SK-N-SH (cell line): ENCODE measurements around the gene ABHD6. TPM values are rescaled to one million over a fixed set of nuclear protein-coding genes. Genes with fewer than 3 reads are reported as not detected.

Experiments
- CTCF ChIA-PET: fragments of 300-600, 350-600 bp; formaldehyde crosslinking; extraction: SDS; loops from one replicate; lab custom pipeline; 2021; lab: Yijun Ruan, JAX
- POLR2A ChIA-PET: fragments of 350-600 bp; sonication (Branson Sonifier 250); formaldehyde crosslinking; extraction: SDS; loops from one replicate; lab custom pipeline; 2020; ENCODE audit warnings: antibody characterized with exemption, inconsistent platforms; lab: Yijun Ruan, JAX
- DNase-seq: peaks from one replicate; pipeline ENCODE4 v3.0.0; 2012
- H2AFZ ChIP-seq: fragments of 200-600 bp; sonication (generic); 2 replicates; pipeline ENCODE4 v1.8.1; 2016; ENCODE audit warnings: antibody characterized with exemption, mild to moderate bottlenecking, low read depth
- H3F3A ChIP-seq: fragments of 200-600 bp; sonication (generic); replicated peaks from 2 replicates; pipeline ENCODE3; 2016; ENCODE audit warnings: antibody characterized with exemption, mild to moderate bottlenecking; ENCODE audit not compliant: insufficient read depth
- H3K27ac ChIP-seq, 2 experiments: fragments of 200-500 bp in 1 of 2; fragments of 200-600 bp in 1 of 2; sonication (Bioruptor generic) in 1 of 2; sonication (generic), shearing (Covaris generic) in 1 of 2; 2 replicates each; pipeline versions ENCODE4 v1.5.1 to v1.6.1; 2014 to 2016; ENCODE audit warnings: low read depth in 2 of 2, inconsistent platforms in 1 of 2, low read length in 1 of 2, mild to moderate bottlenecking in 1 of 2, mixed read lengths in 1 of 2
- H3K27me3 ChIP-seq: fragments of 200-600 bp; sonication (generic), shearing (Covaris generic); 2 replicates; pipeline ENCODE4 v1.6.1; 2016; ENCODE audit warnings: mixed run types; ENCODE audit not compliant: insufficient read depth
- H3K36me3 ChIP-seq, 2 experiments: fragments of 200-500 bp in 1 of 2; fragments of 200-600 bp in 1 of 2; sonication (Bioruptor generic) in 1 of 2; sonication (generic) in 1 of 2; replicated peaks in 1 of 2; 2 replicates each; pipeline versions ENCODE3 to v1.5.1; 2014 to 2016; ENCODE audit warnings: low read length in 1 of 2, mild to moderate bottlenecking in 1 of 2; ENCODE audit not compliant: insufficient read depth in 2 of 2, control insufficient read depth in 1 of 2
- H3K4me1 ChIP-seq, 2 experiments: fragments of 200-500 bp in 1 of 2; fragments of 200-600 bp in 1 of 2; sonication (Bioruptor generic) in 1 of 2; sonication (generic), shearing (Covaris generic) in 1 of 2; 2 replicates each; pipeline versions ENCODE4 v1.5.1 to v1.6.1; 2014 to 2016; ENCODE audit warnings: low read depth in 1 of 2, low read length in 1 of 2, mixed run types in 1 of 2; ENCODE audit not compliant: insufficient read depth in 2 of 2, control insufficient read depth in 1 of 2
- H3K4me2 ChIP-seq: fragments of 200-600 bp; sonication (generic), shearing (Covaris generic); 2 replicates; pipeline ENCODE4 v1.6.1; 2017; ENCODE audit warnings: mixed run types
- H3K4me3 ChIP-seq, 2 experiments: fragments of 200-500 bp in 1 of 2; fragments of 200-600 bp in 1 of 2; sonication (Bioruptor generic) in 1 of 2; sonication (generic), shearing (Covaris generic) in 1 of 2; 2 replicates each; pipeline versions ENCODE4 v1.5.1 to v1.8.1; 2014 to 2016; ENCODE audit warnings: low read depth in 2 of 2, inconsistent platforms in 1 of 2, low read length in 1 of 2, mild to moderate bottlenecking in 1 of 2, mixed read lengths in 1 of 2, moderate library complexity in 1 of 2
- H3K79me2 ChIP-seq: fragments of 200-600 bp; sonication (generic); 2 replicates; pipeline ENCODE4 v1.8.1; 2017; ENCODE audit warnings: mild to moderate bottlenecking; ENCODE audit not compliant: insufficient read depth
- H3K9ac ChIP-seq: fragments of 200-600 bp; sonication (generic); 2 replicates; pipeline ENCODE4 v1.6.1; 2017; ENCODE audit warnings: mixed run types
- H3K9me2 ChIP-seq: fragments of 200-600 bp; sonication (generic); 2 replicates; pipeline ENCODE4 v1.6.1; 2017; ENCODE audit warnings: mixed run types
- H3K9me3 ChIP-seq: fragments of 200-600 bp; sonication (generic); 2 replicates; pipeline ENCODE4 v1.6.1; 2017; ENCODE audit warnings: mixed run types, mild to moderate bottlenecking, moderate library complexity
- H4K20me1 ChIP-seq: fragments of 200-600 bp; sonication (generic); 2 replicates; pipeline ENCODE4 v1.6.1; 2017; ENCODE audit warnings: mild to moderate bottlenecking, mixed run types; ENCODE audit not compliant: insufficient read depth
- CHD2 ChIP-seq: fragments of 150-350 bp; IDR thresholded peaks from 2 replicates; pipeline ENCODE4 v1.6.1; 2018; ENCODE audit warnings: low read length; ENCODE audit not compliant: partially characterized antibody
- ELF1 ChIP-seq: IDR thresholded peaks from 2 replicates; pipeline ENCODE4 v1.4.0; 2012
- EP300 ChIP-seq, 2 experiments: IDR thresholded peaks; 2 replicates each; pipeline versions ENCODE4 v1.4.0 to v1.6.1; 2012; ENCODE audit warnings: borderline replicate concordance in 1 of 2, low read depth in 1 of 2, low read length in 1 of 2
- FOSL2 ChIP-seq: IDR thresholded peaks from 2 replicates; pipeline ENCODE4 v1.4.0; 2012; ENCODE audit warnings: low read depth, mild to moderate bottlenecking, moderate library complexity, borderline replicate concordance
- GABPA ChIP-seq: IDR thresholded peaks from 2 replicates; pipeline ENCODE4 v1.4.0; 2012; ENCODE audit warnings: low read depth, mild to moderate bottlenecking
- MXI1 ChIP-seq: IDR thresholded peaks from 2 replicates; pipeline ENCODE4 v1.6.1; 2012; ENCODE audit warnings: mild to moderate bottlenecking, low read depth, low read length, improper control_type of control experiment
- NFIC ChIP-seq: IDR thresholded peaks from 2 replicates; pipeline ENCODE4 v1.4.0; 2012; ENCODE audit warnings: borderline replicate concordance
- NRF1 ChIP-seq: IDR thresholded peaks from 2 replicates; pipeline ENCODE4 v1.6.1; 2012; ENCODE audit warnings: low read depth, mild to moderate bottlenecking, low read length
- POLR2AphosphoS5 ChIP-seq: IDR thresholded peaks from 2 replicates; pipeline ENCODE4 v1.6.1; 2012; ENCODE audit warnings: low read depth, low read length
- RAD21 ChIP-seq: IDR thresholded peaks from 2 replicates; pipeline ENCODE4 v1.6.1; 2012; ENCODE audit warnings: mild to moderate bottlenecking, low read length
- RCOR1 ChIP-seq: fragments of 150-350 bp; IDR thresholded peaks from 2 replicates; pipeline ENCODE4 v1.6.1; 2017; ENCODE audit warnings: antibody characterized with exemption, low read length
- SIN3A ChIP-seq: IDR thresholded peaks from 2 replicates; pipeline ENCODE4 v1.6.1; 2012; ENCODE audit warnings: low read depth, mild to moderate bottlenecking, low read length, moderate library complexity, borderline replicate concordance
- SMC3 ChIP-seq: IDR thresholded peaks from 2 replicates; pipeline ENCODE4 v1.6.1; 2012; ENCODE audit warnings: low read depth, low read length, improper control_type of control experiment
- TAF1 ChIP-seq: IDR thresholded peaks from 2 replicates; pipeline ENCODE4 v1.6.1; 2012; ENCODE audit warnings: low read depth, mild to moderate bottlenecking, low read length, moderate library complexity, borderline replicate concordance
- TEAD4 ChIP-seq: IDR thresholded peaks from 2 replicates; pipeline ENCODE4 v1.4.0; 2012; ENCODE audit warnings: mild to moderate bottlenecking, borderline replicate concordance; ENCODE audit not compliant: insufficient read depth
- WGBS: methylation state at CpG from one replicate; pipeline ENCODE4 v1.1.6; 2017; ENCODE audit warnings: low lambda C conversion rate; 5-methylcytosine and 5-hydroxymethylcytosine counted together
- polyA plus RNA-seq, 3 experiments: library from polyadenylated mRNA; depleted of rRNA; stranded (reverse); fragments of >200 nt; gene quantifications; 2 replicates each; pipeline ENCODE4 v1.2.3, GENCODE V29; 2012
- TF ChIP-seq, protein P1 (sequence below): IDR thresholded peaks from 2 replicates; pipeline ENCODE4 v1.4.0; 2012; ENCODE audit warnings: low read depth, borderline replicate concordance
- TF ChIP-seq, protein P2 (sequence below): IDR thresholded peaks from 2 replicates; pipeline ENCODE4; 2012
- TF ChIP-seq, protein P3 (sequence below): fragments of 200-600 bp; sonication (generic); IDR thresholded peaks from 2 replicates; pipeline ENCODE4 v1.6.1; 2017; ENCODE audit warnings: antibody characterized with exemption, mild to moderate bottlenecking, moderate library complexity
- TF ChIP-seq, protein P4 (sequence below): fragments of 150-350 bp; IDR thresholded peaks from 2 replicates; pipeline ENCODE4 v1.6.1; 2016; ENCODE audit warnings: mild to moderate bottlenecking, low read depth, low read length
- TF ChIP-seq, protein P5 (sequence below): fragments of 150-350 bp; IDR thresholded peaks from 2 replicates; pipeline ENCODE4 v1.6.1; 2017; ENCODE audit warnings: antibody characterized with exemption, low read length, low read depth, borderline replicate concordance

ABHD6 gene
- polyA plus RNA-seq, 1 of the 3 experiments (the other 2 are of a cell fraction): 10.7 TPM

DNA sequence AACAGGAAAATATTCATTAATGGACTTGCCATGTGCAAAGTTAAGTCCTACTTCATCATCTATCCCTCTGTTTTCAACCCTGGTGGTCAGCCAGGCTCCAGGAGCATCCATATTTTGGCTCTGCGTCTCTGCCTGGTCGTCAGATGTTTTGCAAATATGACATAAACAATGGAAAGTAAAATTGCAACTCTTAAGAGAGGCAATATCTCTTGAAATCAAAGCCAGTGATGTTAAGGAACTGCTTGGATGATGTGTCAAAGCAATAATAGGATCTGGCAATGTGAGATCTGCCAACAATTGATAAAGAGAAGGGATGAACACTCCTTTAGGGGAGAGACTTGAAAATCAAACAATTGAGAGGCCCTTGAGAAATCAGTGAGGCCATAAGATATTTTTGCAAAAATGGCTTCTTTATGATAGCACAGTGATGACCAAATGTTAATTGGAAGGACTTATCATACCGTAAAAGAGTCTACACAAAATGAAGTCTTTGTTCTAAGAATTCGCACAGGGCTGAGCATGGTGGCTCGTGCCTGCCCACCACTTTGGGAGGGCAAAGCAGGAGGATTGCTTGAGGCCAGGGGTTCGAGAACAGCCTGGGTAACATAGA, 6.5 kb downstream of the ABHD6 start:
- peaks cover 11% of the 10 kb centered on the region; the same call in 1 of the 2 replicates for H3K79me2 ChIP-seq
- H4K20me1 ChIP-seq: 0 out of 2 replicates have a peak, but pooled peaks cover 6% of the 10 kb centered on the region
- H3K4me2 ChIP-seq: no peak overlapping the region
- no peaks in the 10 kb centered on the region for H3K4me1 ChIP-seq
- POLR2A ChIA-PET: no interaction called here
- no peak overlapping the region for H3K27ac ChIP-seq
- H3K9ac ChIP-seq: no peak overlapping the region
- H3K9me2 ChIP-seq: no peaks in the 10 kb centered on the region
- no peaks in the 10 kb centered on the region for H3K36me3 ChIP-seq
- H2AFZ ChIP-seq: no peak overlapping the region
- no peaks in the 10 kb centered on the region for H3F3A ChIP-seq
- TF ChIP-seq RCOR1 (no peak), EP300 (IDR thresholded peaks at IDR 0.05; ENCODE audit: borderline replicate concordance in 1 of 2, low read depth in 1 of 2, low read length in 1 of 2) (no peak), TEAD4 (no peak), NRF1 (no peak), NFIC (no peak), MXI1 (no peak), RAD21 (no peak)
- TF ChIP-seq, protein P1, sequence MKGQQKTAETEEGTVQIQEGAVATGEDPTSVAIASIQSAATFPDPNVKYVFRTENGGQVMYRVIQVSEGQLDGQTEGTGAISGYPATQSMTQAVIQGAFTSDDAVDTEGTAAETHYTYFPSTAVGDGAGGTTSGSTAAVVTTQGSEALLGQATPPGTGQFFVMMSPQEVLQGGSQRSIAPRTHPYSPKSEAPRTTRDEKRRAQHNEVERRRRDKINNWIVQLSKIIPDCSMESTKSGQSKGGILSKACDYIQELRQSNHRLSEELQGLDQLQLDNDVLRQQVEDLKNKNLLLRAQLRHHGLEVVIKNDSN: no peak
- TF ChIP-seq, protein P2, sequence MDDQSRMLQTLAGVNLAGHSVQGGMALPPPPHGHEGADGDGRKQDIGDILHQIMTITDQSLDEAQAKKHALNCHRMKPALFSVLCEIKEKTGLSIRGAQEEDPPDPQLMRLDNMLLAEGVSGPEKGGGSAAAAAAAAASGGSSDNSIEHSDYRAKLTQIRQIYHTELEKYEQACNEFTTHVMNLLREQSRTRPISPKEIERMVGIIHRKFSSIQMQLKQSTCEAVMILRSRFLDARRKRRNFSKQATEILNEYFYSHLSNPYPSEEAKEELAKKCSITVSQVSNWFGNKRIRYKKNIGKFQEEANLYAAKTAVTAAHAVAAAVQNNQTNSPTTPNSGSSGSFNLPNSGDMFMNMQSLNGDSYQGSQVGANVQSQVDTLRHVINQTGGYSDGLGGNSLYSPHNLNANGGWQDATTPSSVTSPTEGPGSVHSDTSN: no peak
- TF ChIP-seq, protein P3, sequence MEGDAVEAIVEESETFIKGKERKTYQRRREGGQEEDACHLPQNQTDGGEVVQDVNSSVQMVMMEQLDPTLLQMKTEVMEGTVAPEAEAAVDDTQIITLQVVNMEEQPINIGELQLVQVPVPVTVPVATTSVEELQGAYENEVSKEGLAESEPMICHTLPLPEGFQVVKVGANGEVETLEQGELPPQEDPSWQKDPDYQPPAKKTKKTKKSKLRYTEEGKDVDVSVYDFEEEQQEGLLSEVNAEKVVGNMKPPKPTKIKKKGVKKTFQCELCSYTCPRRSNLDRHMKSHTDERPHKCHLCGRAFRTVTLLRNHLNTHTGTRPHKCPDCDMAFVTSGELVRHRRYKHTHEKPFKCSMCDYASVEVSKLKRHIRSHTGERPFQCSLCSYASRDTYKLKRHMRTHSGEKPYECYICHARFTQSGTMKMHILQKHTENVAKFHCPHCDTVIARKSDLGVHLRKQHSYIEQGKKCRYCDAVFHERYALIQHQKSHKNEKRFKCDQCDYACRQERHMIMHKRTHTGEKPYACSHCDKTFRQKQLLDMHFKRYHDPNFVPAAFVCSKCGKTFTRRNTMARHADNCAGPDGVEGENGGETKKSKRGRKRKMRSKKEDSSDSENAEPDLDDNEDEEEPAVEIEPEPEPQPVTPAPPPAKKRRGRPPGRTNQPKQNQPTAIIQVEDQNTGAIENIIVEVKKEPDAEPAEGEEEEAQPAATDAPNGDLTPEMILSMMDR: no peak
- TF ChIP-seq, all 33 proteins: peak for 0
- CTCF ChIA-PET: interaction anchor here (1.0 kb wide), 1 partner anchor 56 kb away, joined by 3 read pairs; no protein-coding TSS in a partner anchor
- Histone ChIP-seq H3K27me3 (no peaks in the 10 kb centered on the region), H3K9me3 (no peaks in the 10 kb centered on the region), H3K4me3 (no peak overlapping the region)
- DNase-seq: no peak
- 94% methylated on average over 6 of the region's 6 CpGs for WGBS

DNA sequence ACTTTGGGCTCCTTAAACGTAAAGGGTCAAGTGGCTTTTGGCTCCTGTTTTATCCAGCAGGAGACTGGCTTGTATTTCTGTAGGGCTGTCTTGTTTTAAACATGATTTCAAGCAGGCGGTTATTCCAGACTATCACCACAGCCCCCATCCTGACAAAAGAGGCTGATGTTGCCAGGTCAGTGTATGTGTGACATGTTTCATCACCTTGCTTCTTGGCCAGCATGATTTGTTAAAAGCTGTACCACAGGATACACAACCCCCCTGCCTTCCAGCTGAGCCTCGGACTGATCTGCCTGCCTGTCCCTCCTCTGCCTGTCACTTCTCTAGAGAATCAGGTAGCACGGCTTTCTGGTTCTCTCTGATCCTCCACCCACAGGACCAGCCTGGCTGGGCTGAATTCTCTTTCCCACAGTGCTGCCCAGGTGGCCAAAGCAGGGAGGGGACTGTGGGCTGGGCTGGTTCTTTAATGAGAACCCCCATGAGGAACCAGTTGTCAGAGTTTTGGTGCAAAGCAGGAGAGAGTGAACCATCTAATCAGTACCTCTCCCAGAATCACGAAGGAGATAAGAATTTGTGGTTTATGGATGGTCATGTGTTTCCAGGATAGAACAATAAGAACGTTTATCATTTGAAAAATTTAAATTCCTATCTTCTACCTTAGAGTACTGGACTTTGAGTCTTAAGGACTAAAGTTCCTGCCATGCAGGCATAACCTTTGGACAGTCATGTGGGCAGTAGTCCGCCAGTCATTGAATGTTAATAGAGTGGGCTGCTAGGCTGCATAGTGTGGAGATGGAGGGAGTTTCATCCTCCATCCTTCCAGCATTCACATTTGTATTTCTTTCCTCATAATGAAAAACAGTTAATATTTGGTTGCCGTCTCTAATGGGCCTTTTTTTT, 8.8 kb downstream of the ABHD6 start:
- POLR2A ChIA-PET: no interaction called here
- Histone ChIP-seq H4K20me1 (0 out of 2 replicates have a peak, but pooled peaks cover 6% of the 10 kb centered on the region), H3K4me1 (no peaks in the 10 kb centered on the region), H3K36me3 (no peaks in the 10 kb centered on the region), H3K9me3 (no peaks in the 10 kb centered on the region), H3K27ac (no peak overlapping the region), H3K4me3 (no peak overlapping the region), H3K79me2 (no peaks in the 10 kb centered on the region), H3K4me2 (no peak overlapping the region), H3F3A (no peaks in the 10 kb centered on the region), H3K9me2 (no peaks in the 10 kb centered on the region), H2AFZ (no peak overlapping the region), H3K9ac (no peak overlapping the region), H3K27me3 (no peaks in the 10 kb centered on the region)
- CTCF ChIA-PET: interaction anchor here (1.4 kb wide), 1 partner anchor 53 kb away, joined by 3 read pairs; no protein-coding TSS in a partner anchor
- no peak for DNase-seq
- WGBS: 89% methylated on average over 8 of the region's 8 CpGs
- TF ChIP-seq SMC3 (no peak), RAD21 (no peak), POLR2AphosphoS5 (no peak), SIN3A (no peak), ELF1 (no peak), FOSL2 (no peak), GABPA (no peak), CHD2 (no peak), TAF1 (no peak)
- TF ChIP-seq, protein P4, sequence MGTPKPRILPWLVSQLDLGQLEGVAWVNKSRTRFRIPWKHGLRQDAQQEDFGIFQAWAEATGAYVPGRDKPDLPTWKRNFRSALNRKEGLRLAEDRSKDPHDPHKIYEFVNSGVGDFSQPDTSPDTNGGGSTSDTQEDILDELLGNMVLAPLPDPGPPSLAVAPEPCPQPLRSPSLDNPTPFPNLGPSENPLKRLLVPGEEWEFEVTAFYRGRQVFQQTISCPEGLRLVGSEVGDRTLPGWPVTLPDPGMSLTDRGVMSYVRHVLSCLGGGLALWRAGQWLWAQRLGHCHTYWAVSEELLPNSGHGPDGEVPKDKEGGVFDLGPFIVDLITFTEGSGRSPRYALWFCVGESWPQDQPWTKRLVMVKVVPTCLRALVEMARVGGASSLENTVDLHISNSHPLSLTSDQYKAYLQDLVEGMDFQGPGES: no peak
- TF ChIP-seq, protein P5, sequence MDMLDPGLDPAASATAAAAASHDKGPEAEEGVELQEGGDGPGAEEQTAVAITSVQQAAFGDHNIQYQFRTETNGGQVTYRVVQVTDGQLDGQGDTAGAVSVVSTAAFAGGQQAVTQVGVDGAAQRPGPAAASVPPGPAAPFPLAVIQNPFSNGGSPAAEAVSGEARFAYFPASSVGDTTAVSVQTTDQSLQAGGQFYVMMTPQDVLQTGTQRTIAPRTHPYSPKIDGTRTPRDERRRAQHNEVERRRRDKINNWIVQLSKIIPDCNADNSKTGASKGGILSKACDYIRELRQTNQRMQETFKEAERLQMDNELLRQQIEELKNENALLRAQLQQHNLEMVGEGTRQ: no peak
